GM12878 (cell line): ENCODE measurements around the gene SLC44A4. TPM values are rescaled to one million over a fixed set of nuclear protein-coding genes. Genes with fewer than 3 reads are reported as not detected.

ENCODE experiments used
- ATAC-seq: fragments of 200-7000 bp; cut with Tn5 transposase; 3 replicates; pipeline ENCODE4 v1.9.1; 2020; ENCODE audit warnings: mild to moderate bottlenecking, moderate library complexity
- BruUV-seq: library from RNA; stranded (reverse); fragments of 400-500 nt; replicated peaks from 2 replicates; lab custom pipeline; 2021; lab: Mats Ljungman, UMichigan
- CTCF ChIA-PET: fragments of 300-600 bp; sonication (Branson Sonifier 250); formaldehyde crosslinking; extraction: SDS; loops from one replicate; lab custom pipeline; 2021; ENCODE audit warnings: inconsistent platforms; lab: Yijun Ruan, JAX
- POLR2A ChIA-PET: fragments of 350-600 bp; formaldehyde crosslinking; extraction: SDS; loops from one replicate; lab custom pipeline; 2021; ENCODE audit warnings: inconsistent platforms; lab: Charles Lee
- RAD21 ChIA-PET: fragments of 300-600 bp; sonication (Branson Sonifier 250); formaldehyde crosslinking; loops from one replicate; lab custom pipeline; 2023; ENCODE audit warnings: antibody characterized with exemption; ENCODE audit not compliant: unreplicated experiment; lab: Charles Lee
- SMC1A ChIA-PET: fragments of 300-600 bp; sonication (Branson Sonifier 250); formaldehyde crosslinking; loops from one replicate; lab custom pipeline; 2023; ENCODE audit not compliant: unreplicated experiment, uncharacterized antibody; lab: Charles Lee
- DNase-seq: peaks from one replicate; pipeline ENCODE4 v3.0.0-alpha.2; 2011; ENCODE audit warnings: low read depth, low spot score
- FAIRE-seq: peaks from 3 replicates; lab custom pipeline; 2011; peaks lifted over from hg19 to GRCh38; lab: Jason Lieb, UNC
- H2AFZ ChIP-seq: 2 replicates; pipeline ENCODE4 v1.6.0; 2011; ENCODE audit warnings: low read depth, low read length, control low read depth; ENCODE audit not compliant: control insufficient read depth
- H3K27ac ChIP-seq: 2 replicates; pipeline ENCODE4 v1.5.1; 2011; ENCODE audit warnings: control low read depth; ENCODE audit not compliant: control insufficient read depth, insufficient read depth
- H3K27me3 ChIP-seq, 2 experiments: replicated peaks in 1 of 2; 2 replicates each; pipeline versions ENCODE4 v1.6.0 to v1.6.1; 2011; ENCODE audit warnings: low read length in 1 of 2; ENCODE audit not compliant: control insufficient read depth in 2 of 2, insufficient read depth in 2 of 2
- H3K36me3 ChIP-seq, 2 experiments: 2 replicates each; pipeline ENCODE4 v1.5.1; 2011; ENCODE audit warnings: low read length in 1 of 2; ENCODE audit not compliant: control insufficient read depth in 2 of 2, insufficient read depth in 2 of 2
- H3K4me1 ChIP-seq: 2 replicates; pipeline ENCODE4 v1.6.1; 2011; ENCODE audit warnings: mild to moderate bottlenecking, low read length, moderate library complexity, mixed read lengths; ENCODE audit not compliant: control insufficient read depth, insufficient read depth
- H3K4me2 ChIP-seq: 2 replicates; pipeline ENCODE4 v1.6.0; 2011; ENCODE audit warnings: control low read depth; ENCODE audit not compliant: control insufficient read depth, insufficient read depth
- H3K4me3 ChIP-seq: fragments of 200-600 bp; sonication (generic); 2 replicates; pipeline ENCODE4 v1.5.1; 2016
- H3K79me2 ChIP-seq: 2 replicates; pipeline ENCODE4 v1.6.0; 2011; ENCODE audit warnings: low read length; ENCODE audit not compliant: control insufficient read depth, insufficient read depth
- H3K9ac ChIP-seq: 2 replicates; pipeline ENCODE4 v1.8.0; 2011; ENCODE audit warnings: low read length, control low read depth, mixed read lengths; ENCODE audit not compliant: control insufficient read depth, insufficient read depth
- H3K9me3 ChIP-seq: replicated peaks from 3 replicates; pipeline ENCODE4 v1.5.1; 2011; ENCODE audit warnings: mild to moderate bottlenecking, low read length; ENCODE audit not compliant: control insufficient read depth, insufficient read depth
- H4K20me1 ChIP-seq: 2 replicates; pipeline ENCODE4 v1.6.0; 2011; ENCODE audit not compliant: control insufficient read depth, insufficient read depth
- ATF7 ChIP-seq: fragments of 450-650 bp; IDR thresholded peaks from 2 replicates; pipeline ENCODE4 v1.6.1; 2016; ENCODE audit warnings: low read depth, mild to moderate bottlenecking
- BHLHE40 ChIP-seq, 2 experiments: fragments of 450-650 bp in 1 of 2; IDR thresholded peaks; 2 replicates each; pipeline ENCODE4 v1.6.1; 2011 to 2017; ENCODE audit warnings: low read depth in 2 of 2, borderline replicate concordance in 1 of 2, improper control_type of control experiment in 1 of 2, low read length in 1 of 2, mild to moderate bottlenecking in 1 of 2
- CHD4 ChIP-seq: fragments of 200-600 bp; sonication (generic); IDR thresholded peaks from 2 replicates; pipeline ENCODE4 v1.6.1; 2016; ENCODE audit warnings: mild to moderate bottlenecking
- CREB1 ChIP-seq: IDR thresholded peaks from 2 replicates; pipeline ENCODE4 v1.6.1; 2012; ENCODE audit warnings: low read depth, mild to moderate bottlenecking, inconsistent platforms
- CREM ChIP-seq: IDR thresholded peaks from 2 replicates; pipeline ENCODE4 v1.6.1; 2014; ENCODE audit warnings: antibody characterized with exemption, low read depth
- HCFC1 ChIP-seq: fragments of 150-350 bp; IDR thresholded peaks from 2 replicates; pipeline ENCODE4 v1.6.1; 2014; ENCODE audit warnings: low read length
- IKZF1 ChIP-seq: fragments of 450-650 bp; conservative IDR thresholded peaks from 2 replicates; pipeline ENCODE4 v1.6.1; 2017; ENCODE audit warnings: antibody characterized with exemption, mild to moderate bottlenecking
- NRF1 ChIP-seq: conservative IDR thresholded peaks from 2 replicates; pipeline ENCODE4 v1.6.1; 2011; ENCODE audit warnings: mild to moderate bottlenecking, low read depth, low read length, improper control_type of control experiment
- POLR2AphosphoS2 ChIP-seq: IDR thresholded peaks from 2 replicates; pipeline ENCODE4 v1.6.1; 2011; ENCODE audit warnings: low read depth, mild to moderate bottlenecking, low read length, improper control_type of control experiment, moderate library complexity
- RAD51 ChIP-seq: fragments of 450-650 bp; IDR thresholded peaks from 2 replicates; pipeline ENCODE4 v1.6.1; 2016; ENCODE audit warnings: moderate library complexity, mild to moderate bottlenecking, inconsistent platforms
- SIN3A ChIP-seq: IDR thresholded peaks from 2 replicates; pipeline ENCODE4 v1.6.1; 2012; ENCODE audit warnings: low read depth, low read length, improper control_type of control experiment
- SREBF1 ChIP-seq: IDR thresholded peaks from 2 replicates; pipeline ENCODE4 v1.6.1; 2012; ENCODE audit warnings: mild to moderate bottlenecking, low read length
- SUZ12 ChIP-seq: fragments of 200-600 bp; sonication (generic); IDR thresholded peaks from one replicate; pipeline ENCODE4 v1.6.1; 2018; ENCODE audit warnings: antibody characterized with exemption, mild to moderate bottlenecking; ENCODE audit not compliant: unreplicated experiment
- YY1 ChIP-seq: IDR thresholded peaks from 2 replicates; pipeline ENCODE4 v1.6.1; 2011; ENCODE audit warnings: low read depth, mild to moderate bottlenecking, low read length
- ZNF384 ChIP-seq: IDR thresholded peaks from 2 replicates; pipeline ENCODE4 v1.6.1; 2012; ENCODE audit warnings: low read depth, mild to moderate bottlenecking, low read length, improper control_type of control experiment, borderline replicate concordance
- WGBS: methylation state at CpG from one replicate; pipeline ENCODE4 v1.1.6; 2016; ENCODE audit warnings: low lambda C conversion rate; ENCODE audit not compliant: insufficient replicate concordance, insufficient coverage; ENCODE audit errors: missing lambda C conversion rate; 5-methylcytosine and 5-hydroxymethylcytosine counted together
- in situ Hi-C: fragments of 300-500 bp; cut with MboI; formaldehyde crosslinking; loops from 9 replicates; pipeline ENCODE4 v1.14.3; 2018; ENCODE audit warnings: mixed read lengths
- intact Hi-C: fragments of 100-400 bp; cut with micrococcal nuclease; formaldehyde crosslinking; loops from one replicate; pipeline ENCODE4 v1.14.2; 2022; ENCODE audit not compliant: unreplicated experiment
- polyA plus RNA-seq, 11 experiments: library from polyadenylated mRNA; depleted of rRNA in 4 of 11; unstranded in 6 of 11; stranded (reverse) in 5 of 11; fragments of >200 nt; fragmentation: Nextera tagmentation in 4 of 11; fragmentation: Illumina TruSeq in 1 of 11; extraction: Ambion mirVana in 4 of 11; extraction: Trizol in 1 of 11; gene quantifications; 1 replicate in 1 of 11; 2 replicates in 10 of 11; pipeline versions ENCODE4 v1.2.1 to v1.2.3, GENCODE V29; 2011 to 2016; ENCODE audit warnings: inconsistent platforms in 2 of 11, missing spikeins in 2 of 11, low read depth in 1 of 11
- total RNA-seq, 4 experiments: library from RNA; depleted of rRNA in 3 of 4; stranded (reverse); fragments of >200 nt in 3 of 4; fragmentation: Illumina TruSeq in 1 of 4; extraction: Trizol in 1 of 4; gene quantifications; 2 replicates each; pipeline versions ENCODE4 v1.2.1 to v1.2.3, GENCODE V29; 2013 to 2021
- TF ChIP-seq, protein P1 (sequence below): fragments of 450-650 bp; IDR thresholded peaks from 2 replicates; pipeline ENCODE4 v1.6.1; 2017; ENCODE audit warnings: borderline replicate concordance
- TF ChIP-seq, protein P2 (sequence below): fragments of 450-650 bp; IDR thresholded peaks from 2 replicates; pipeline ENCODE4 v1.6.1; 2016; ENCODE audit warnings: mild to moderate bottlenecking
- TF ChIP-seq, protein P3 (sequence below): IDR thresholded peaks from 2 replicates; pipeline ENCODE4 v1.6.1; 2011; ENCODE audit warnings: borderline replicate concordance, low read depth, mild to moderate bottlenecking, moderate library complexity, low read length; ENCODE audit not compliant: insufficient read depth, poor library complexity, severe bottlenecking

The SLC44A4 gene
- total and polyA plus RNA-seq, 10 of the 15 experiments (the other 5 are each of a cell fraction or from before 2014, with no cell fraction given), result 0.04 to 0.24 (median 0.15) TPM; not detected in 3

- peaks cover 18% of the 10 kb centered on the region for H3K4me1 ChIP-seq
- H3K9me3 ChIP-seq, result no peaks in the 10 kb centered on the region
- CTCF ChIA-PET, result interaction anchor here (0.7 to 1.5 kb wide), 7 partner anchors 15 to 247 kb away, joined by 3 to 9 read pairs (median 3); no protein-coding TSS in a partner anchor
- ATAC-seq, result peak; percentile 53
- H3K4me2 ChIP-seq, result peak overlapping the region; percentile 77
- H4K20me1 ChIP-seq, result no peaks in the 10 kb centered on the region
- peaks cover 0 to 5% of the 10 kb centered on the region in 2 experiments; a peak in 3 of 4 replicates for H3K36me3 ChIP-seq
- intact Hi-C loops (no loop called here), in situ Hi-C loops (no loop called here)
- H3K9ac ChIP-seq, result peak overlapping the region; percentile 76
- peak overlapping the region; percentile 91 for H3K4me3 ChIP-seq
- no TSS peak for BruUV-seq
- POLR2A ChIA-PET, result interaction anchor here (0.6 to 1.9 kb wide), 13 partner anchors 9 to 948 kb away, joined by 3 to 6 read pairs (median 4); partner anchors contain the start of genes ABHD16A, ATF6B, FKBPL and NEU1
- peaks cover 12% of the 10 kb centered on the region for H3K79me2 ChIP-seq
- SMC1A ChIA-PET, result interaction anchor here (0.6 to 1.3 kb wide), 8 partner anchors 10 to 668 kb away, joined by 3 to 4 read pairs (median 3); partner anchors contain the start of genes NELFE, NEU1 and SKIC2
- whole genome bisulfite sequencing, result 14% methylated on average over 8 of the region's 8 CpGs
- RAD21 ChIA-PET, result interaction anchor here (0.7 to 1.5 kb wide), 4 partner anchors 18 to 66 kb away, joined by 3 to 7 read pairs (median 3); partner anchors contain the start of gene NEU1
- H2AFZ ChIP-seq, result peak overlapping the region; percentile 77
- H3K27me3 ChIP-seq, result no peaks in the 10 kb centered on the region
- no peak for DNase-seq
- FAIRE-seq, result peak; percentile 88
- H3K27ac ChIP-seq, result peak overlapping the region; percentile 70
- TF ChIP-seq, protein P1, sequence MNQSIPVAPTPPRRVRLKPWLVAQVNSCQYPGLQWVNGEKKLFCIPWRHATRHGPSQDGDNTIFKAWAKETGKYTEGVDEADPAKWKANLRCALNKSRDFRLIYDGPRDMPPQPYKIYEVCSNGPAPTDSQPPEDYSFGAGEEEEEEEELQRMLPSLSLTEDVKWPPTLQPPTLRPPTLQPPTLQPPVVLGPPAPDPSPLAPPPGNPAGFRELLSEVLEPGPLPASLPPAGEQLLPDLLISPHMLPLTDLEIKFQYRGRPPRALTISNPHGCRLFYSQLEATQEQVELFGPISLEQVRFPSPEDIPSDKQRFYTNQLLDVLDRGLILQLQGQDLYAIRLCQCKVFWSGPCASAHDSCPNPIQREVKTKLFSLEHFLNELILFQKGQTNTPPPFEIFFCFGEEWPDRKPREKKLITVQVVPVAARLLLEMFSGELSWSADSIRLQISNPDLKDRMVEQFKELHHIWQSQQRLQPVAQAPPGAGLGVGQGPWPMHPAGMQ, result no peak
- TF ChIP-seq, protein P2, sequence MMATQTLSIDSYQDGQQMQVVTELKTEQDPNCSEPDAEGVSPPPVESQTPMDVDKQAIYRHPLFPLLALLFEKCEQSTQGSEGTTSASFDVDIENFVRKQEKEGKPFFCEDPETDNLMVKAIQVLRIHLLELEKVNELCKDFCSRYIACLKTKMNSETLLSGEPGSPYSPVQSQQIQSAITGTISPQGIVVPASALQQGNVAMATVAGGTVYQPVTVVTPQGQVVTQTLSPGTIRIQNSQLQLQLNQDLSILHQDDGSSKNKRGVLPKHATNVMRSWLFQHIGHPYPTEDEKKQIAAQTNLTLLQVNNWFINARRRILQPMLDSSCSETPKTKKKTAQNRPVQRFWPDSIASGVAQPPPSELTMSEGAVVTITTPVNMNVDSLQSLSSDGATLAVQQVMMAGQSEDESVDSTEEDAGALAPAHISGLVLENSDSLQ, result peak; percentile 65
- no peak for TF ChIP-seq SUZ12
- TF ChIP-seq ZNF384, result peak; percentile 65
- TF ChIP-seq CREM, result peak; percentile 49; the same call in 1 of the 2 replicates
- TF ChIP-seq CREB1, result peak; percentile 58
- TF ChIP-seq YY1, result 0 out of 2 replicates have a peak, but pooled peaks have one; percentile 30
- TF ChIP-seq HCFC1, result peak; percentile 92
- TF ChIP-seq SIN3A, result 0 out of 2 replicates have a peak, but pooled peaks have one; percentile 17
- TF ChIP-seq ATF7, result peak; percentile 20; the same call in 1 of the 2 replicates
- TF ChIP-seq CHD4, result no peak
- TF ChIP-seq SREBF1, result peak; percentile 37; the same call in 1 of the 2 replicates
- peak; percentile 65; the same call in 1 of the 2 replicates for TF ChIP-seq IKZF1
- TF ChIP-seq RAD51, result peak; percentile 57; the same call in 1 of the 2 replicates
- no peak for TF ChIP-seq POLR2AphosphoS2
- TF ChIP-seq, protein P3, sequence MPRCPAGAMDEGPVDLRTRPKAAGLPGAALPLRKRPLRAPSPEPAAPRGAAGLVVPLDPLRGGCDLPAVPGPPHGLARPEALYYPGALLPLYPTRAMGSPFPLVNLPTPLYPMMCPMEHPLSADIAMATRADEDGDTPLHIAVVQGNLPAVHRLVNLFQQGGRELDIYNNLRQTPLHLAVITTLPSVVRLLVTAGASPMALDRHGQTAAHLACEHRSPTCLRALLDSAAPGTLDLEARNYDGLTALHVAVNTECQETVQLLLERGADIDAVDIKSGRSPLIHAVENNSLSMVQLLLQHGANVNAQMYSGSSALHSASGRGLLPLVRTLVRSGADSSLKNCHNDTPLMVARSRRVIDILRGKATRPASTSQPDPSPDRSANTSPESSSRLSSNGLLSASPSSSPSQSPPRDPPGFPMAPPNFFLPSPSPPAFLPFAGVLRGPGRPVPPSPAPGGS, result no peak
- no peak for TF ChIP-seq NRF1
- TF ChIP-seq BHLHE40 (IDR thresholded peaks at IDR 0.05; ENCODE audit: borderline replicate concordance in 1 of 2, low read depth in 2 of 2, low read length in 1 of 2), result peak in 1 of 2 experiments; percentile 23; a peak in 1 of 4 replicates
Observed at GRCh38 chr6:31898383-31899011, 19.7 kb upstream of the SLC44A4 start.
